Osteoblast (primary cell): ENCODE data around the gene HMBS. TPM values are rescaled to one million over a fixed set of nuclear protein-coding genes. Genes with fewer than 3 reads are reported as not detected.

Source experiments
- DNase-seq: peaks from one replicate; pipeline ENCODE4 v3.0.0; 2011; ENCODE audit warnings: low spot score, mixed read lengths; ENCODE audit not compliant: insufficient read length; ENCODE audit errors: missing footprints
- H2AFZ ChIP-seq: 2 replicates; pipeline ENCODE4 v1.6.0; 2011; ENCODE audit warnings: mild to moderate bottlenecking, low read length
- H3K27ac ChIP-seq: 2 replicates; pipeline ENCODE4 v1.5.1; 2011; ENCODE audit warnings: mild to moderate bottlenecking, low read depth, low read length, moderate library complexity
- H3K27me3 ChIP-seq: 2 replicates; pipeline ENCODE4 v1.6.0; 2012; ENCODE audit warnings: mild to moderate bottlenecking, control low read depth, inconsistent platforms, low read length, moderate library complexity; ENCODE audit not compliant: insufficient read depth
- H3K36me3 ChIP-seq: 2 replicates; pipeline ENCODE4 v1.5.1; 2011; ENCODE audit warnings: mild to moderate bottlenecking, low read length, control low read depth, moderate library complexity; ENCODE audit not compliant: insufficient read depth
- H3K4me1 ChIP-seq: 2 replicates; pipeline ENCODE4 v1.5.1; 2011; ENCODE audit warnings: mild to moderate bottlenecking, low read length, control low read depth, moderate library complexity; ENCODE audit not compliant: insufficient read depth
- H3K4me2 ChIP-seq: 2 replicates; pipeline ENCODE4 v1.6.0; 2011; ENCODE audit warnings: mild to moderate bottlenecking, low read length; ENCODE audit not compliant: insufficient read depth
- H3K4me3 ChIP-seq: fragments of 200-600 bp; sonication (generic); 3 replicates; pipeline ENCODE4 v1.5.1; 2012; ENCODE audit warnings: mild to moderate bottlenecking, low read length, inconsistent platforms; ENCODE audit not compliant: insufficient read depth
- H3K79me2 ChIP-seq: 2 replicates; pipeline ENCODE4 v1.6.0; 2012; ENCODE audit warnings: mild to moderate bottlenecking, low read length, control low read depth, inconsistent platforms; ENCODE audit not compliant: insufficient read depth
- H3K9me3 ChIP-seq: 2 replicates; pipeline ENCODE4 v1.5.1; 2011; ENCODE audit warnings: low read depth, low read length, control low read depth
- H4K20me1 ChIP-seq: 2 replicates; pipeline ENCODE4 v1.6.0; 2012; ENCODE audit warnings: mild to moderate bottlenecking, low read length, control low read depth; ENCODE audit not compliant: insufficient read depth
- CTCF ChIP-seq: IDR thresholded peaks from 2 replicates; pipeline ENCODE4 v1.5.1; 2011; ENCODE audit warnings: mild to moderate bottlenecking, low read depth, low read length, moderate library complexity; ENCODE audit errors: extremely low read depth
- total RNA-seq: library from RNA; depleted of rRNA; stranded (reverse); fragments of >200 nt; gene quantifications from 2 replicates; pipeline ENCODE4 v1.2.3, GENCODE V29; 2012

HMBS gene
- total RNA-seq, 1 donor, result 8.7 TPM

DNA sequence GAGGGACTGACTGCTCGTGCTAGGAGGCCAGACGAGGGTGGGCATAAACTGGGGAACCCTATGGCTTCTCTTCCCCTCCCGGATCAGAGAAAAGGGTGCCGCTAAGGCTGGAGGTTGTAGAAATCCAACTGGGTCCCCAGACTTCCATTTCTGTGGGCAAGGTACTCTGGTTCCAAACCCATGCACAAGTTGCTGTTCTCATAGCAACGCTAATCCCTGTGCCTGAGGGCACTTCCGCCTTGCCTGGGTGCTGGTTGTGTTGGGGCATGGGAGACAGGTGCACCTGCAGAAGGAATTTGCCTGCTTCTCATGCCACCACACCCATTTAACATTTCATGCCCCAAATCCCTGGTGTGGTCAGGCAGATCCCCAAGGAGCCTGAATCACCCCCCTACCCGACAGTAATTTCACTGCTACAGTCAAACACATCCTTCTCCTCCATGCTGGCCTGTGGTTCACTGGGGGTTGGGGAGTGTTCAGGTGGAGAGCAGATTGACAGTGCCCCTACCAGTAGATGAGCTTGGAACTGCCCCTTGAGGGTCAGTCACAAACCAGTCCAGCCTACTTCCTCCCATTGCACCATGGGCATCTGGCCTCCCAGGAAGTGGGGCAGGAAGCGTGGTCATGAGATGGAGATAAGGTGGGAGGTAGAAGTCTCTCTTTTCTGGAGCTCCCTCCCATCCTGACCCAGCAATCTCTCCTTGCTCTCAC is 23.6 kb downstream of the HMBS start:
- peak overlapping the region; percentile 20 for H3K27ac ChIP-seq
- H3K36me3 ChIP-seq, result peaks cover 25% of the 10 kb centered on the region
- peak; percentile 92 for DNase-seq
- peaks cover 24% of the 10 kb centered on the region for H3K79me2 ChIP-seq
- no peaks in the 10 kb centered on the region for H3K9me3 ChIP-seq
- H3K27me3 ChIP-seq, result no peaks in the 10 kb centered on the region
- H4K20me1 ChIP-seq, result peaks cover 12% of the 10 kb centered on the region
- peak overlapping the region; percentile 96 for H3K4me2 ChIP-seq
- peak overlapping the region; percentile 86 for H3K4me3 ChIP-seq
- TF ChIP-seq CTCF, result no peak
- peaks cover 19% of the 10 kb centered on the region for H3K4me1 ChIP-seq
- H2AFZ ChIP-seq, result peak overlapping the region; percentile 86

DNA sequence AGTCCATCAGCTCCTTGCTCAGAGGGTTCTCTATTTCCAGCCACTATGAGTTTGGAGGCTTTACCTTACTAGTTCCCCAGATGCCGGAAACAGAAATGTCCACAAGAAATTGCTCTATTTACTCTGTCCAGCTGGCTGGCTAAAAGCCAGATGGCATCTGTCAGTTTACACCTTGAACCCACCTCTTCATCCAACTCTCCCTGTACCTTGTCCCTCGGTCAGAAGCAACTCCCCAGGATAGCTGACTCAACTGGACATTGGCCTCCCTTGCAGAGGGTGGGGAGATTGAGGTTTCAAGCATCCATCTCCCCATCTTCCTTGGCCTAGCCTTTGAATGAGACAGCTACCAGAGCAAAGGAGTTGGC is 24.2 kb downstream of the HMBS start:
- H2AFZ ChIP-seq, result no peak overlapping the region
- H3K79me2 ChIP-seq, result peaks cover 24% of the 10 kb centered on the region
- H3K4me3 ChIP-seq, result no peak overlapping the region
- H3K4me2 ChIP-seq, result peak overlapping the region; percentile 96
- H3K27me3 ChIP-seq, result no peaks in the 10 kb centered on the region
- H3K4me1 ChIP-seq, result peaks cover 19% of the 10 kb centered on the region
- peaks cover 27% of the 10 kb centered on the region for H3K36me3 ChIP-seq
- no peak for TF ChIP-seq CTCF
- peaks cover 12% of the 10 kb centered on the region for H4K20me1 ChIP-seq
- DNase-seq, result no peak
- H3K27ac ChIP-seq, result no peak overlapping the region
- no peaks in the 10 kb centered on the region for H3K9me3 ChIP-seq

DNA sequence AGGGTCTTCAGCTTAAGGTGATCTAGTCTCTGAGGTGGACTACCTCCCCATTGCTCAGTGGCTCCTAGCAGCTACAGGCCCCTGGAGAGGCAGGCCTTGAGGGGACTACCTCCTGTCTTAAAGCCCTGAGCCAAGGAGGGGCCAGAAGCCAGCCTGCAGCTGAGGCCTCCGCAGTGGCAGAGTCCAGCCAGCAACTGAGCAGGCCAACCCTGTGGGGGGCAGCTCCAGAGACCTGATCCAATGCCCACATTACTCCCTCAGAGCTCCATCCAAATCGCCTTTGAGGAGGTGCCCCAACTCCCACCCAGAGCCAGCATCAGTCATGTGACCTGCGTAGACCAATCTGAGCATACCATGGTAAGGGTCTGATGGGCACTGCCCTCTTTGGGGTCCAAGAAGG is 25.2 kb downstream of the HMBS start:
- peaks cover 24% of the 10 kb centered on the region for H3K79me2 ChIP-seq
- H2AFZ ChIP-seq, result no peak overlapping the region
- no peak overlapping the region for H3K27ac ChIP-seq
- DNase-seq, result peak; percentile 2
- no peak for TF ChIP-seq CTCF
- peaks cover 12% of the 10 kb centered on the region for H4K20me1 ChIP-seq
- peaks cover 19% of the 10 kb centered on the region for H3K4me1 ChIP-seq
- H3K36me3 ChIP-seq, result peaks cover 34% of the 10 kb centered on the region
- H3K27me3 ChIP-seq, result no peaks in the 10 kb centered on the region
- no peak overlapping the region for H3K4me3 ChIP-seq
- no peak overlapping the region for H3K4me2 ChIP-seq
- H3K9me3 ChIP-seq, result no peaks in the 10 kb centered on the region

DNA sequence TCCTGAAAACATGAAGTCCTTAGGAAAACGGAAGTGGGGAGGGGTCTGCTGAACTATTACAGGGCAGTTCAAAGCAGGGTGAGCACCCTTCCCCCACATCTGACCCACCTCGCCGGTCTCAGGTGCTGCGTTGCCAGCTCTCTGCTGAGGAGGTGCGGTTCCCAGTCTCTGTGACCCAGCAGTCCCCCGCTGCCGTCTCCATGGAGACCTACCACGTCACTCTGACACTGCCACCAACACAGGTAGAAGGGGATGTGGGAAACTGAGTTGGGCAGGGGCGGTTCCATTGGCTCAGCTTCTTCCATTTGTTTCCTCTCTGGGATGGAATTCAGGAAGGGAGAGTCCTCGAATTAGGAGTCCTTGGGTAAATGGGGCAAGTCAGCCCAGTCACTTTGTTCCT is 25.8 kb downstream of the HMBS start:
- H3K36me3 ChIP-seq, result peaks cover 37% of the 10 kb centered on the region
- H3K27me3 ChIP-seq, result no peaks in the 10 kb centered on the region
- H2AFZ ChIP-seq, result no peak overlapping the region
- H3K4me1 ChIP-seq, result peaks cover 19% of the 10 kb centered on the region
- no peak for DNase-seq
- H3K4me2 ChIP-seq, result no peak overlapping the region
- H3K4me3 ChIP-seq, result no peak overlapping the region
- H3K79me2 ChIP-seq, result peaks cover 24% of the 10 kb centered on the region
- H3K9me3 ChIP-seq, result no peaks in the 10 kb centered on the region
- H3K27ac ChIP-seq, result no peak overlapping the region
- TF ChIP-seq CTCF, result no peak
- H4K20me1 ChIP-seq, result peaks cover 12% of the 10 kb centered on the region
